Suprapubic skin (tissue), 3 donors: Measurements from ENCODE around the gene DALRD3.

Experiments
- CTCF ChIP-seq, 2 donors: fragments of 200-600 bp in 1 of 2; fragments of 450-650 bp in 1 of 2; sonication (generic) in 1 of 2; IDR thresholded peaks; one replicate each; pipeline ENCODE4 v1.5.1; 2016 to 2019; ENCODE audit warnings: antibody characterized with exemption in 2 of 2, mild to moderate bottlenecking in 1 of 2, moderate library complexity in 1 of 2
- POLR2A ChIP-seq, 2 donors: fragments of 450-650 bp; IDR thresholded peaks; one replicate each; pipeline ENCODE4 v1.6.1; 2017; ENCODE audit warnings: antibody characterized with exemption in 2 of 2, mild to moderate bottlenecking in 2 of 2, moderate library complexity in 2 of 2

- no peak for TF ChIP-seq POLR2A (IDR thresholded peaks at IDR 0.05)
- TF ChIP-seq CTCF (IDR thresholded peaks at IDR 0.05): no peak
These were observed 51.5 kb downstream of the DALRD3 start for GRCh38 chr3:48966876-48967361.
